ENCODE results near the gene SARDH. TPM values are rescaled to one million over a fixed set of nuclear protein-coding genes. Genes with fewer than 3 reads are reported as not detected.

Gene SARDH
- total and polyA plus RNA-seq, 2 donors (not counting 1 experiment from before 2014, with no cell fraction given): 2.5 to 4.8 TPM

GRCh38 chr9:133759946-133760345 lies 21.8 kb upstream of the SARDH start:
- Histone ChIP-seq H2AFZ (ENCODE audit: low read length) (no peak overlapping the region), H3K79me2 (ENCODE audit: control insufficient read depth, insufficient read depth, low read length) (no peaks in the 10 kb centered on the region), H3K9ac (ENCODE audit: insufficient read depth, low read length) (no peak overlapping the region), H3K9me3 (ENCODE audit: control insufficient read depth, insufficient read depth, low read depth, low read length) (no peaks in the 10 kb centered on the region), H3K4me2 (ENCODE audit: extremely low read depth, insufficient read depth, low read length) (no peak overlapping the region), H3K27me3 (ENCODE audit: control insufficient read depth, insufficient read depth, low read length) (no peaks in the 10 kb centered on the region), H4K20me1 (ENCODE audit: control insufficient read depth, extremely low read depth, insufficient read depth, low read length) (no peaks in the 10 kb centered on the region), H3K4me3 (replicated peaks in 1 of 4; ENCODE audit: control extremely low read depth in 1 of 4, insufficient read depth in 1 of 4, low read depth in 3 of 4, low read length in 4 of 4) (no peak overlapping the region), H3K27ac (ENCODE audit: insufficient read depth, low read length) (no peak overlapping the region), H3K36me3 (ENCODE audit: control insufficient read depth, insufficient read depth, low read length) (peaks cover 7% of the 10 kb centered on the region), H3K4me1 (ENCODE audit: control insufficient read depth, extremely low read depth, insufficient read depth, low read length) (no peaks in the 10 kb centered on the region)
- DNase-seq (ENCODE audit: low read depth in 2 of 2): no peak
- TF ChIP-seq EZH2 (IDR thresholded peaks at IDR 0.05; ENCODE audit: low read length, missing control alignments) (no peak), CTCF (conservative IDR thresholded peaks at IDR 0.05 in 1 of 2, IDR thresholded peaks at IDR 0.05 in 1 of 2; ENCODE audit: low read depth in 1 of 2, low read length in 2 of 2) (no peak)

- H3K4me1 ChIP-seq (ENCODE audit: control insufficient read depth, extremely low read depth, insufficient read depth, low read length): no peaks in the 10 kb centered on the region
- peak in 1 of 2 donors; percentile 59 for DNase-seq (ENCODE audit: low read depth in 2 of 2)
- no peak overlapping the region for H3K4me2 ChIP-seq (ENCODE audit: extremely low read depth, insufficient read depth, low read length)
These were observed 21.2 kb upstream of the SARDH start for GRCh38 chr9:133759146-133759900.

GRCh38 chr9:133758228-133758627 lies 20.1 kb upstream of the SARDH start:
- H2AFZ ChIP-seq (ENCODE audit: low read length): no peak overlapping the region
- H3K27me3 ChIP-seq (ENCODE audit: control insufficient read depth, insufficient read depth, low read length): no peaks in the 10 kb centered on the region
- no peak overlapping the region for H3K27ac ChIP-seq (ENCODE audit: insufficient read depth, low read length)
- H3K4me3 ChIP-seq (replicated peaks in 1 of 4; ENCODE audit: control extremely low read depth in 1 of 4, insufficient read depth in 1 of 4, low read depth in 3 of 4, low read length in 4 of 4): no peak overlapping the region
- no peak for DNase-seq (ENCODE audit: low read depth in 2 of 2)
- H3K36me3 ChIP-seq (ENCODE audit: control insufficient read depth, insufficient read depth, low read length): no peaks in the 10 kb centered on the region
- no peaks in the 10 kb centered on the region for H3K9me3 ChIP-seq (ENCODE audit: control insufficient read depth, insufficient read depth, low read depth, low read length)
- no peaks in the 10 kb centered on the region for H3K4me1 ChIP-seq (ENCODE audit: control insufficient read depth, extremely low read depth, insufficient read depth, low read length)
- no peak for TF ChIP-seq EZH2 (IDR thresholded peaks at IDR 0.05; ENCODE audit: low read length, missing control alignments)
- TF ChIP-seq CTCF (conservative IDR thresholded peaks at IDR 0.05 in 1 of 2, IDR thresholded peaks at IDR 0.05 in 1 of 2; ENCODE audit: low read depth in 1 of 2, low read length in 2 of 2): no peak
- H3K9ac ChIP-seq (ENCODE audit: insufficient read depth, low read length): no peak overlapping the region
- no peaks in the 10 kb centered on the region for H4K20me1 ChIP-seq (ENCODE audit: control insufficient read depth, extremely low read depth, insufficient read depth, low read length)
- no peaks in the 10 kb centered on the region for H3K79me2 ChIP-seq (ENCODE audit: control insufficient read depth, insufficient read depth, low read length)
- H3K4me2 ChIP-seq (ENCODE audit: extremely low read depth, insufficient read depth, low read length): no peak overlapping the region

More at GRCh38 chr9:133759146-133759900, 21.2 kb upstream of the SARDH start:
- Histone ChIP-seq H3K36me3 (ENCODE audit: control insufficient read depth, insufficient read depth, low read length) (peaks cover 7% of the 10 kb centered on the region), H2AFZ (ENCODE audit: low read length) (no peak overlapping the region), H3K27me3 (ENCODE audit: control insufficient read depth, insufficient read depth, low read length) (no peaks in the 10 kb centered on the region), H3K79me2 (ENCODE audit: control insufficient read depth, insufficient read depth, low read length) (no peaks in the 10 kb centered on the region), H3K9ac (ENCODE audit: insufficient read depth, low read length) (no peak overlapping the region), H4K20me1 (ENCODE audit: control insufficient read depth, extremely low read depth, insufficient read depth, low read length) (no peaks in the 10 kb centered on the region), H3K9me3 (ENCODE audit: control insufficient read depth, insufficient read depth, low read depth, low read length) (no peaks in the 10 kb centered on the region), H3K27ac (ENCODE audit: insufficient read depth, low read length) (no peak overlapping the region), H3K4me3 (replicated peaks in 1 of 4; ENCODE audit: control extremely low read depth in 1 of 4, insufficient read depth in 1 of 4, low read depth in 3 of 4, low read length in 4 of 4) (peak overlapping the region in 1 of 4 experiments; percentile 20)
- no peak for TF ChIP-seq CTCF (conservative IDR thresholded peaks at IDR 0.05 in 1 of 2, IDR thresholded peaks at IDR 0.05 in 1 of 2; ENCODE audit: low read depth in 1 of 2, low read length in 2 of 2)
- no peak for TF ChIP-seq EZH2 (IDR thresholded peaks at IDR 0.05; ENCODE audit: low read length, missing control alignments)

All from fibroblast of lung (primary cell).